OCI-LY7 (cell line): ENCODE results near the gene TMED6. TPM values are rescaled to one million over a fixed set of nuclear protein-coding genes. Genes with fewer than 3 reads are reported as not detected.

ENCODE experiments used
- BruUV-seq: library from RNA; stranded (reverse); fragments of 400-500 nt; replicated peaks from 2 replicates; lab custom pipeline; 2021; lab: Mats Ljungman, UMichigan
- CTCF ChIA-PET: fragments of 300-600 bp; sonication (Branson Sonifier 250); formaldehyde crosslinking; loops from one replicate; lab custom pipeline; 2022; ENCODE audit warnings: antibody characterized with exemption; ENCODE audit not compliant: unreplicated experiment; lab: Charles Lee
- POLR2A ChIA-PET: fragments of 300-600 bp; sonication (Branson Sonifier 250); formaldehyde crosslinking; loops from one replicate; lab custom pipeline; 2022; ENCODE audit warnings: antibody characterized with exemption; lab: Charles Lee
- DNase-seq: peaks from one replicate; pipeline ENCODE4 v3.0.0-alpha.2; 2015; ENCODE audit warnings: low spot score
- H2AFZ ChIP-seq: fragments of 200-600 bp; sonication (generic), shearing (Covaris generic); 2 replicates; pipeline ENCODE4 v1.6.1; 2014; ENCODE audit warnings: mild to moderate bottlenecking, antibody characterized with exemption, low read length, moderate library complexity
- H3K27ac ChIP-seq: fragments of 200-600 bp; sonication (generic); 2 replicates; pipeline ENCODE4 v1.5.1; 2014; ENCODE audit warnings: mixed run types, low read depth, mild to moderate bottlenecking, moderate library complexity, low read length, inconsistent platforms; ENCODE audit not compliant: poor library complexity, severe bottlenecking
- H3K36me3 ChIP-seq: fragments of 200-600 bp; sonication (generic); 2 replicates; pipeline ENCODE4 v1.6.1; 2014; ENCODE audit warnings: mild to moderate bottlenecking, antibody characterized with exemption, low read length, moderate library complexity, mixed read lengths; ENCODE audit not compliant: insufficient read depth
- H3K4me1 ChIP-seq: fragments of 200-600 bp; sonication (generic); 2 replicates; pipeline ENCODE4 v1.5.1; 2014; ENCODE audit warnings: mild to moderate bottlenecking, low read length; ENCODE audit not compliant: insufficient read depth, poor library complexity, severe bottlenecking
- H3K4me2 ChIP-seq: fragments of 200-600 bp; sonication (generic); 2 replicates; pipeline ENCODE4 v1.6.1; 2014; ENCODE audit warnings: mild to moderate bottlenecking, low read length
- H3K4me3 ChIP-seq: fragments of 200-600 bp; sonication (generic); 2 replicates; pipeline ENCODE4 v1.5.1; 2014; ENCODE audit warnings: mild to moderate bottlenecking, low read depth, low read length; ENCODE audit not compliant: poor library complexity, severe bottlenecking
- H3K79me2 ChIP-seq: fragments of 200-600 bp; sonication (generic); 2 replicates; pipeline ENCODE4 v1.6.1; 2016; ENCODE audit warnings: low read depth, mild to moderate bottlenecking, low read length, moderate library complexity, mixed read lengths; ENCODE audit not compliant: insufficient read depth
- H3K9me2 ChIP-seq: fragments of 200-600 bp; sonication (generic); 2 replicates; pipeline ENCODE4 v1.6.1; 2016; ENCODE audit warnings: mild to moderate bottlenecking, low read length, mixed read lengths; ENCODE audit not compliant: insufficient read depth
- H3K9me3 ChIP-seq: fragments of 200-600 bp; sonication (generic); 2 replicates; pipeline ENCODE4 v1.6.1; 2014; ENCODE audit warnings: mild to moderate bottlenecking, mixed run types, low read length, mixed read lengths
- H4K20me1 ChIP-seq: fragments of 200-600 bp; sonication (generic); 2 replicates; pipeline ENCODE4 v1.6.1; 2014; ENCODE audit warnings: mild to moderate bottlenecking, antibody characterized with exemption, low read length, moderate library complexity, mixed read lengths; ENCODE audit not compliant: insufficient read depth
- EZH2phosphoT487 ChIP-seq: fragments of 200-600 bp; sonication (generic); IDR thresholded peaks from 2 replicates; pipeline ENCODE4 v1.6.1; 2018; ENCODE audit warnings: low read depth, borderline replicate concordance, mild to moderate bottlenecking, mixed run types, antibody characterized with exemption, low read length, moderate library complexity, mixed read lengths
- intact Hi-C: fragments of 100-400 bp; cut with micrococcal nuclease; formaldehyde crosslinking; loops from one replicate; pipeline ENCODE4 v1.10.0; 2022; ENCODE audit not compliant: unreplicated experiment
- total RNA-seq, 2 experiments: library from RNA; depleted of rRNA in 1 of 2; stranded (reverse); fragments of >200 nt in 1 of 2; shearing (Covaris generic) in 1 of 2; gene quantifications; 2 replicates each; pipeline ENCODE4 v1.2.3, GENCODE V29; 2014 to 2022
- TF ChIP-seq, protein P1 (sequence below): fragments of 200-600 bp; sonication (generic); conservative IDR thresholded peaks from 2 replicates; pipeline ENCODE4 v1.5.1; 2014; ENCODE audit warnings: mild to moderate bottlenecking, antibody characterized with exemption, low read length, moderate library complexity, mixed read lengths

TMED6 gene
- total RNA-seq, 2 experiments from 2014 or later = 1.7 TPM

DNA sequence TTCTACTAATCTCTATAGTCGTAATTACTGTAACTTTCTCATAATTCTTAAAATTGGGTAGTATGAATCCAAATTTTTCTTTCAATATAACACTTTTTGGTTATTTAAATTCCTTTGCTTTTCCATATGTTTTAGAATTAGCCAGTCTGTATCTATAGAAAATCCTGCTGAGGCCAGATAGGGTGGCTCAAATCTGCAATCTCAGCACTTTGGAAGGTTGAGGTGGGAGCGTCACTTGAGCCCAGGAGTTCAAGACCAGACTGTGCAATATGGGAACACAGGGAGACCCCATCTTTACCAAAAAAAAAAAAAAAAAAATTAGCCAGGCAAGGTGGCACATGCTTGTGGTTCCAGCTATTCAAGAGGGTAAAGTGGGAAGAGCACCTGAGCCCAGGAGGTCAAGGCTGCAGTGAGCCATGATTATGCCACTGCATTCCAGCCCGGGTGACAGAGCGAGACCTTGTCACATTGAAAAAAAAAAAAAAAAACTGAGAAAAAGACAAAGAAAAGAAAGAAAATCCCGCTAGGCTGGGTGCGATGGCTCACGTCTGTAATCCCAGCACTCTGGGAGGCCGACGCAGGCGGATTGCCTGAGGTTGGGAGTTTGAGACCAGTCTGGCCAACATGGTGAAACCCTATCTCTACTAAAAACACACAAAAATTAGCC is 24.9 kb upstream of the TMED6 start:
- Histone ChIP-seq H3K36me3 (peaks cover 91% of the 10 kb centered on the region), H3K27ac (no peak overlapping the region), H3K79me2 (peaks cover 36% of the 10 kb centered on the region; the same call in 1 of the 2 replicates), H3K9me3 (0 out of 2 replicates have a peak, but pooled peaks cover 6% of the 10 kb centered on the region), H3K4me3 (no peak overlapping the region), H4K20me1 (no peaks in the 10 kb centered on the region), H3K4me1 (peaks cover 25% of the 10 kb centered on the region), H3K4me2 (no peak overlapping the region), H3K9me2 (no peaks in the 10 kb centered on the region), H2AFZ (no peak overlapping the region)
- no TSS peak for BruUV-seq
- intact Hi-C loops = no loop called here
- POLR2A ChIA-PET = interaction anchor here (0.7 to 1.2 kb wide), 2 partner anchors 8 to 101 kb away, joined by 4 to 6 read pairs; no protein-coding TSS in a partner anchor
- CTCF ChIA-PET = no interaction called here
- TF ChIP-seq EZH2phosphoT487 = no peak
- TF ChIP-seq, protein P1, sequence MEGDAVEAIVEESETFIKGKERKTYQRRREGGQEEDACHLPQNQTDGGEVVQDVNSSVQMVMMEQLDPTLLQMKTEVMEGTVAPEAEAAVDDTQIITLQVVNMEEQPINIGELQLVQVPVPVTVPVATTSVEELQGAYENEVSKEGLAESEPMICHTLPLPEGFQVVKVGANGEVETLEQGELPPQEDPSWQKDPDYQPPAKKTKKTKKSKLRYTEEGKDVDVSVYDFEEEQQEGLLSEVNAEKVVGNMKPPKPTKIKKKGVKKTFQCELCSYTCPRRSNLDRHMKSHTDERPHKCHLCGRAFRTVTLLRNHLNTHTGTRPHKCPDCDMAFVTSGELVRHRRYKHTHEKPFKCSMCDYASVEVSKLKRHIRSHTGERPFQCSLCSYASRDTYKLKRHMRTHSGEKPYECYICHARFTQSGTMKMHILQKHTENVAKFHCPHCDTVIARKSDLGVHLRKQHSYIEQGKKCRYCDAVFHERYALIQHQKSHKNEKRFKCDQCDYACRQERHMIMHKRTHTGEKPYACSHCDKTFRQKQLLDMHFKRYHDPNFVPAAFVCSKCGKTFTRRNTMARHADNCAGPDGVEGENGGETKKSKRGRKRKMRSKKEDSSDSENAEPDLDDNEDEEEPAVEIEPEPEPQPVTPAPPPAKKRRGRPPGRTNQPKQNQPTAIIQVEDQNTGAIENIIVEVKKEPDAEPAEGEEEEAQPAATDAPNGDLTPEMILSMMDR = no peak
- DNase-seq = no peak

DNA sequence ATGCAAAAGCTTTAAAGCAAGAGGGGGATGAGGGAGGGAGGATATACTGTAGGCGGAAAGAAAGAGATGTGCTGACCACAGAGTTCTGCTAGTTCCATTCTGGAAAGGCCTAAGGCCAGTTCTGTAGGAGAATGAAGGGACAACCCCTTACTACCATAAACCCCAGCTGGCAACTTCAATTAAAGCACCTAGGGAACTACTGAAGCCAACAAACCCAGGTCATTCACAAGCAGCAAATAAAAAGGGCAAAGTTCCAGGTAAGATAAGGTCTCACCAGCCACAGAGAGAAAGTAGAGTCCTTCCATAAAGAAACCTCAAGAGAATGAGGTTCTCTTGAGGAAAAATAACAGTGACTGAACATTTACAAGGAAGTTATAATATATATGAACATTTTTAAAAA is 21.4 kb upstream of the TMED6 start:
- TF ChIP-seq EZH2phosphoT487 = no peak
- TF ChIP-seq, protein P1 = no peak
- Histone ChIP-seq H3K4me1 (peaks cover 46% of the 10 kb centered on the region), H3K4me2 (peak overlapping the region; percentile 60; the same call in 1 of the 2 replicates), H3K27ac (peak overlapping the region; percentile 92), H4K20me1 (no peaks in the 10 kb centered on the region), H3K4me3 (no peak overlapping the region), H2AFZ (no peak overlapping the region), H3K9me3 (0 out of 2 replicates have a peak, but pooled peaks cover 3% of the 10 kb centered on the region), H3K36me3 (peaks cover 92% of the 10 kb centered on the region), H3K9me2 (no peaks in the 10 kb centered on the region), H3K79me2 (peaks cover 32% of the 10 kb centered on the region; the same call in 1 of the 2 replicates)
- intact Hi-C loops = no loop called here
- ChIA-PET CTCF (no interaction called here), POLR2A (interaction anchor here (0.6 kb wide), 1 partner anchor 42 kb away, joined by 4 read pairs; no protein-coding TSS in a partner anchor)
- no TSS peak for BruUV-seq
- no peak for DNase-seq

GRCh38 chr16:69371564-69371963 is 20.0 kb upstream of the TMED6 start:
- ChIA-PET POLR2A (interaction anchor here (0.6 to 1.1 kb wide), 4 partner anchors 9 to 41 kb away, joined by 3 to 4 read pairs (median 4); partner anchors contain the start of genes PDF and TMED6), CTCF (no interaction called here)
- H3K4me2 ChIP-seq = peak overlapping the region; percentile 60
- H4K20me1 ChIP-seq = no peaks in the 10 kb centered on the region
- H3K79me2 ChIP-seq = peaks cover 32% of the 10 kb centered on the region; the same call in 1 of the 2 replicates
- no TSS peak for BruUV-seq
- intact Hi-C loops = loop anchor here (1.0 kb wide), 1 partner anchor 41 kb away; the partner anchor contains the start of gene PDF
- H2AFZ ChIP-seq = no peak overlapping the region
- no peaks in the 10 kb centered on the region for H3K9me2 ChIP-seq
- H3K27ac ChIP-seq = peak overlapping the region; percentile 92
- DNase-seq = peak; percentile 88
- 0 out of 2 replicates have a peak, but pooled peaks cover 3% of the 10 kb centered on the region for H3K9me3 ChIP-seq
- H3K36me3 ChIP-seq = peaks cover 95% of the 10 kb centered on the region
- H3K4me1 ChIP-seq = peaks cover 46% of the 10 kb centered on the region
- H3K4me3 ChIP-seq = peak overlapping the region; percentile 22
- TF ChIP-seq, protein P1 = no peak
- no peak for TF ChIP-seq EZH2phosphoT487
